K562 (cell line): Measurements from ENCODE around the gene ANKRD13B. TPM values are rescaled to one million over a fixed set of nuclear protein-coding genes. Genes with fewer than 3 reads are reported as not detected.

ENCODE experiments used
- ARID2 ChIP-seq: fragments of 450-650 bp; IDR thresholded peaks from 2 replicates; pipeline ENCODE4 v1.6.1; 2017; ENCODE audit warnings: antibody characterized with exemption, mild to moderate bottlenecking
- CBX1 ChIP-seq: sonication (generic); IDR thresholded peaks from 2 replicates; pipeline ENCODE4 v1.6.1; 2016; ENCODE audit warnings: antibody characterized with exemption, low read depth, mild to moderate bottlenecking
- DMBX1 ChIP-seq: fragments of 250-450 bp; sonication (Bioruptor Pico); IDR thresholded peaks from 2 replicates; pipeline ENCODE4 v1.8.0; 2022; ENCODE audit warnings: inconsistent platforms, mild to moderate bottlenecking, moderate library complexity, borderline replicate concordance
- DPF2 ChIP-seq: fragments of 450-650 bp; IDR thresholded peaks from 2 replicates; pipeline ENCODE4 v1.6.1; 2016
- E2F4 ChIP-seq: sonication (generic); formaldehyde crosslinking; IDR thresholded peaks from 2 replicates; pipeline ENCODE4 v1.8.0; 2022; ENCODE audit warnings: mild to moderate bottlenecking, low read depth, missing genetic modification reagents
- E2F6 ChIP-seq, 2 experiments: IDR thresholded peaks; 2 replicates each; pipeline ENCODE4 v1.6.1; 2011; ENCODE audit warnings: borderline replicate concordance in 1 of 2, control low read depth in 1 of 2, low read depth in 1 of 2, low read length in 1 of 2, mild to moderate bottlenecking in 1 of 2, mixed read lengths in 1 of 2, moderate library complexity in 1 of 2; ENCODE audit not compliant: insufficient read depth in 1 of 2, insufficient read length in 1 of 2, poor library complexity in 1 of 2, severe bottlenecking in 1 of 2; ENCODE audit errors: extremely low read depth in 1 of 2
- ELF2 ChIP-seq: fragments of 250-450 bp; sonication (Bioruptor Pico); IDR thresholded peaks from 2 replicates; pipeline ENCODE4 v1.5.0; 2021; ENCODE audit warnings: mild to moderate bottlenecking
- JUNB ChIP-seq: fragments of 450-650 bp; formaldehyde crosslinking; conservative IDR thresholded peaks from 2 replicates; pipeline ENCODE4 v1.4.0; 2020; ENCODE audit warnings: mild to moderate bottlenecking
- KAT2B ChIP-seq: IDR thresholded peaks from one replicate; pipeline ENCODE4 v1.6.1; 2012; ENCODE audit warnings: low read depth, mild to moderate bottlenecking, control low read depth, inconsistent platforms, low read length, moderate library complexity
- KLF16 ChIP-seq: IDR thresholded peaks from 2 replicates; pipeline ENCODE4 v1.6.1; 2016; ENCODE audit warnings: antibody characterized with exemption
- L3MBTL2 ChIP-seq: fragments of 450-650 bp; IDR thresholded peaks from 2 replicates; pipeline ENCODE4 v1.6.1; 2016; ENCODE audit warnings: mild to moderate bottlenecking, moderate library complexity
- LEF1 ChIP-seq: fragments of 450-650 bp; IDR thresholded peaks from 2 replicates; pipeline ENCODE4 v1.6.1; 2016; ENCODE audit warnings: mild to moderate bottlenecking
- MEF2A ChIP-seq: IDR thresholded peaks from 2 replicates; pipeline ENCODE4 v1.6.1; 2011; ENCODE audit warnings: low read depth, mild to moderate bottlenecking, low read length, moderate library complexity; ENCODE audit not compliant: control insufficient read depth
- MEF2D ChIP-seq: conservative IDR thresholded peaks from 2 replicates; pipeline ENCODE4 v1.6.1; 2016; ENCODE audit warnings: low read depth, missing genetic modification characterization, missing compliant biosample characterization
- MTA1 ChIP-seq: fragments of 450-650 bp; IDR thresholded peaks from 2 replicates; pipeline ENCODE4 v1.6.1; 2017; ENCODE audit warnings: borderline replicate concordance
- PHB2 ChIP-seq: fragments of 450-650 bp; IDR thresholded peaks from 2 replicates; pipeline ENCODE4 v1.6.1; 2017; ENCODE audit warnings: low read depth
- POLR2H ChIP-seq: IDR thresholded peaks from 2 replicates; pipeline ENCODE4 v1.6.1; 2016; ENCODE audit warnings: missing genetic modification characterization, low read depth, mild to moderate bottlenecking, control low read depth, missing compliant biosample characterization, moderate library complexity
- PYGO2 ChIP-seq: fragments of 450-650 bp; IDR thresholded peaks from 2 replicates; pipeline ENCODE4 v1.6.1; 2016; ENCODE audit warnings: mild to moderate bottlenecking, missing genetic modification characterization, moderate library complexity, missing compliant biosample characterization
- RBM17 ChIP-seq: fragments of 200-400 bp; formaldehyde crosslinking; IDR thresholded peaks from 2 replicates; pipeline ENCODE4 v1.6.1; 2017; ENCODE audit warnings: low read depth, mild to moderate bottlenecking, low read length, borderline replicate concordance
- SAFB2 ChIP-seq: fragments of 200-400 bp; formaldehyde crosslinking; IDR thresholded peaks from 2 replicates; pipeline ENCODE4 v1.6.1; 2018; ENCODE audit warnings: borderline replicate concordance, low read length, low read depth, moderate library complexity; ENCODE audit not compliant: severe bottlenecking
- SIX5 ChIP-seq, 2 experiments: IDR thresholded peaks; 2 replicates each; pipeline ENCODE4 v1.6.1; 2011; ENCODE audit warnings: low read length in 2 of 2, borderline replicate concordance in 1 of 2, low read depth in 1 of 2, mild to moderate bottlenecking in 1 of 2, moderate library complexity in 1 of 2; ENCODE audit not compliant: insufficient read depth in 1 of 2
- SPI1 ChIP-seq: IDR thresholded peaks from 2 replicates; pipeline ENCODE4 v1.6.1; 2011; ENCODE audit warnings: low read depth, low read length, control low read depth, borderline replicate concordance
- ZNF121 ChIP-seq: sonication (generic); formaldehyde crosslinking; conservative IDR thresholded peaks from 2 replicates; pipeline ENCODE4 v1.8.0; 2022; ENCODE audit warnings: missing genetic modification reagents
- ZNF232 ChIP-seq: sonication (generic); formaldehyde crosslinking; IDR thresholded peaks from 2 replicates; pipeline ENCODE4 v1.8.0; 2022; ENCODE audit warnings: mild to moderate bottlenecking, missing genetic modification reagents
- ZNF280B ChIP-seq: fragments of 250-450 bp; sonication (Bioruptor Pico); IDR thresholded peaks from 2 replicates; pipeline ENCODE4 v1.5.1; 2021; ENCODE audit warnings: mild to moderate bottlenecking
- ZNF695 ChIP-seq: fragments of 450-650 bp; formaldehyde crosslinking; IDR thresholded peaks from 2 replicates; pipeline ENCODE4 v1.4.0; 2020; ENCODE audit warnings: mild to moderate bottlenecking, moderate library complexity
- ZNF717 ChIP-seq: fragments of 250-450 bp; sonication (Bioruptor Pico); IDR thresholded peaks from 2 replicates; pipeline ENCODE4 v1.5.0; 2021
- polyA plus RNA-seq, 8 experiments: library from polyadenylated mRNA; depleted of rRNA in 4 of 8; stranded (reverse) in 5 of 8; unstranded in 3 of 8; fragments of >200 nt; fragmentation: Nextera tagmentation in 2 of 8; fragmentation: Illumina TruSeq in 1 of 8; extraction: Ambion mirVana in 2 of 8; extraction: Trizol in 1 of 8; gene quantifications; 2 replicates each; pipeline versions ENCODE4 v1.2.1 to v1.2.3, GENCODE V29; 2011 to 2014; ENCODE audit warnings: inconsistent platforms in 1 of 8, missing spikeins in 1 of 8
- total RNA-seq, 7 experiments: library from RNA; depleted of rRNA in 6 of 7; stranded (reverse); fragments of >200 nt in 6 of 7; fragmentation: Illumina TruSeq in 2 of 7; extraction: Trizol in 2 of 7; gene quantifications; 2 replicates each; pipeline versions ENCODE4 v1.2.1 to v1.2.3, GENCODE V29; 2011 to 2021; ENCODE audit warnings: low replicate concordance in 1 of 7

The ANKRD13B gene
- total and polyA plus RNA-seq, 9 of the 15 experiments (the other 6 are each of a cell fraction or from before 2014, with no cell fraction given), result 0.15 to 28.1 (median 4.6) TPM

DNA sequence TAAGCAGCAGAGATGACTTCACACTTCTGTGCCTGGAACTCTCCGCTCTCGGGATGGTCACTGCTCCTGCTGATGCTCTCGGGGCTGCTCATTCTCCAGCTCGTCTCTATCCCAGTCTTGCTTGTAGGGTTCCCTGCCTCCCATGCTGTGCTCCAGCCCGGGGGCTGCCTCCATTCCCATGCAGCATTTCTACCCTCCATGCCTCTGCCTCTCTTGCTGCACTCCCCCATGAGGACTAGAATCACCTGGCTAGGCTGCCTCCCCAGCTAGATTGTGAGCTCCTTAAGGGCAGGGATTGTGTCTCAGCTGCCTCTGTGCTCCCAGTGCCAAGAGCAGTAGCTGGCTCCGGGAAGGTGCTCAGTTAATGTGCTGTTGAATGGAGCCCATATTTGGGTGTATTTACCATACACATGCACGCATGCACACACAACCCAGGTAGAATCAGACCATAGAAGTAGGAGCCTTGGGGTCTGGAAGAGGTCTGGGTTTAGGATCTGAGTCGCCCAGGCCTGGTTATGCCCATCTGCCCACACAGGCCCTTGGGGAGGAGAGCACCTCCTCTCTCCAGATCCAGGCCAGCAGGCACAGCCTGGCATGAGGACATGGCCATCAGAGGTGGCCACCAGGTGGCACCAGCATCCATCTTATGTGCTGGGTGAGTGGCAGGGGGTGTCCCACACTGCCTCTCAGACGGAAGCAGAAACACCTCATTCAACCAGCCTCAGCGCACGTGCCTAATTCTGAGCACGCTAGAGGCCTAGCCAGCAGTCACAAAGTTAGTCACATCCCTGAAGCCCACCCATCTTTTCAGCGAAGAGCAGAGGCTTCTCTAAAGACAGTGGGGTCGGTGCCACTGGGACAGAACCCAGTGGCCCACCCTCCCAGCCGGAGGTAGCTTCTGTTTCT lies 12.8 kb upstream of the ANKRD13B start (continued):
- TF ChIP-seq LEF1, result no peak
- TF ChIP-seq E2F6 (IDR thresholded peaks at IDR 0.05; ENCODE audit: borderline replicate concordance in 1 of 2, extremely low read depth in 1 of 2, insufficient read depth in 1 of 2, insufficient read length in 1 of 2, low read depth in 1 of 2, low read length in 1 of 2, poor library complexity in 1 of 2, severe bottlenecking in 1 of 2), result peak; percentile 18 to 35
- no peak for TF ChIP-seq MEF2D (tag)
- TF ChIP-seq ZNF717 (CRISPR knock-in tag), result no peak
- no peak for TF ChIP-seq KAT2B
- TF ChIP-seq ELF2 (CRISPR knock-in tag), result 0 out of 2 replicates have a peak, but pooled peaks have one; percentile 16
- TF ChIP-seq L3MBTL2, result peak; percentile 31; the same call in 1 of the 2 replicates
- no peak for TF ChIP-seq MEF2A
- no peak for TF ChIP-seq ZNF121 (CRISPR knock-in tag)
- TF ChIP-seq SIX5 (IDR thresholded peaks at IDR 0.05; ENCODE audit: borderline replicate concordance in 1 of 2, insufficient read depth in 1 of 2, low read depth in 1 of 2, low read length in 2 of 2), result no peak
- no peak for TF ChIP-seq E2F4
- no peak for TF ChIP-seq ZNF280B (CRISPR knock-in tag)
- TF ChIP-seq ARID2, result no peak
- no peak for TF ChIP-seq DMBX1 (CRISPR knock-in tag)
- TF ChIP-seq ZNF232 (CRISPR knock-in tag), result no peak
- no peak for TF ChIP-seq KLF16
- no peak for TF ChIP-seq PYGO2 (tag)
- no peak for TF ChIP-seq SAFB2
- TF ChIP-seq RBM17, result no peak
- TF ChIP-seq POLR2H (tag), result no peak
- no peak for TF ChIP-seq DPF2
- TF ChIP-seq ZNF695 (CRISPR knock-in tag), result no peak
- TF ChIP-seq SPI1, result no peak
- TF ChIP-seq CBX1, result no peak
- TF ChIP-seq PHB2, result no peak
- TF ChIP-seq MTA1, result no peak
- TF ChIP-seq JUNB (CRISPR knock-in tag), result no peak
